NB4 (cell line): ENCODE measurements around the gene PTCH2.

Source experiments
- TF ChIP-seq, protein P1 (sequence below): IDR thresholded peaks from one replicate; pipeline ENCODE4 v1.5.1; 2012; ENCODE audit warnings: low read depth, low read length
- TF ChIP-seq, protein P2 (sequence below): IDR thresholded peaks from 2 replicates; pipeline ENCODE4 v1.6.1; 2011; ENCODE audit warnings: low read depth, low read length

DNA sequence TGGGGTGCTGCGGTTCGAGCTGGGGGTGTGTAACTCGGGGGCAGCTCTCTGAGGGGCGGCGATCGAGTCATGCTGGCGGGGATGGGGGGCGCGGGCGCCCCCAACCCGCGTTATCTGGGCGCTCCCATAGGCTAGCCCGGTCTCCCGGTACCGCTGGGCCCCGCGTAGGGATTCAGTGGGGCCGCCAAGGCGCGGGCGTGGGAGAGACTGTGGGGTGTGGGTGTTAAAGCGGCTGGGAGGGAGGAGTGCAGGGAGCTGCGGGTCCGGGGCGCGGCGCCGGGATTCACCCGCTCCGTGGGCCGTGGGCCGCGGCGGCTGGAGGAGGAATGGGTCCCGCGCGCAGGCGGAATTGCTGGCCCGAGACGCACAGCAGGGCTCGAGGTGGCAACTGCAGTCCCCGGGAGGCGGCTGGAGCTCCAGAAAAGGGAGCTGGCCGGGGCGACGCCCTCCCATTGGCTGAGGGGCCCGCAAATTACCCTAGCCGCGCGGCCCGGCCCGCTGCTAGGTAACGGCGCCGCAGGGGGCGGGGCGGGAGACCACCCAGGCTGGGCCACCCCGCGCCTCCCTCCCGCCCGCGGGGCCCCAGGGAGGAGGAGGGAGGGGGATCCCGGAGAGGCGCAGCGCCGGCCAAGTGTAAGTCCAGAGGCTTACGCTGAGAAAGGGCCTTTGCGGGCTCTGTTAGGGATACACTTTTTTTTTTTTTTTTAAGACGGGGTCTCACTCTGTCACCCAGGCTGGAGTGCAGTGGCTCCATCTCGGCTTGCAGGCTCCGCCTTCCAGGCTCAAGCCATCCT is at the start of gene PTCH2:
- TF ChIP-seq, protein P1, sequence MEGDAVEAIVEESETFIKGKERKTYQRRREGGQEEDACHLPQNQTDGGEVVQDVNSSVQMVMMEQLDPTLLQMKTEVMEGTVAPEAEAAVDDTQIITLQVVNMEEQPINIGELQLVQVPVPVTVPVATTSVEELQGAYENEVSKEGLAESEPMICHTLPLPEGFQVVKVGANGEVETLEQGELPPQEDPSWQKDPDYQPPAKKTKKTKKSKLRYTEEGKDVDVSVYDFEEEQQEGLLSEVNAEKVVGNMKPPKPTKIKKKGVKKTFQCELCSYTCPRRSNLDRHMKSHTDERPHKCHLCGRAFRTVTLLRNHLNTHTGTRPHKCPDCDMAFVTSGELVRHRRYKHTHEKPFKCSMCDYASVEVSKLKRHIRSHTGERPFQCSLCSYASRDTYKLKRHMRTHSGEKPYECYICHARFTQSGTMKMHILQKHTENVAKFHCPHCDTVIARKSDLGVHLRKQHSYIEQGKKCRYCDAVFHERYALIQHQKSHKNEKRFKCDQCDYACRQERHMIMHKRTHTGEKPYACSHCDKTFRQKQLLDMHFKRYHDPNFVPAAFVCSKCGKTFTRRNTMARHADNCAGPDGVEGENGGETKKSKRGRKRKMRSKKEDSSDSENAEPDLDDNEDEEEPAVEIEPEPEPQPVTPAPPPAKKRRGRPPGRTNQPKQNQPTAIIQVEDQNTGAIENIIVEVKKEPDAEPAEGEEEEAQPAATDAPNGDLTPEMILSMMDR: no peak
- TF ChIP-seq, protein P2, sequence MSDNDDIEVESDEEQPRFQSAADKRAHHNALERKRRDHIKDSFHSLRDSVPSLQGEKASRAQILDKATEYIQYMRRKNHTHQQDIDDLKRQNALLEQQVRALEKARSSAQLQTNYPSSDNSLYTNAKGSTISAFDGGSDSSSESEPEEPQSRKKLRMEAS: no peak
